Activated CD4-positive, alpha-beta T cell treated with anti-CD3 and anti-CD28 coated beads for 36 hours (primary cell): Measurements from ENCODE around the gene ADM2. TPM values are rescaled to one million over a fixed set of nuclear protein-coding genes. Genes with fewer than 3 reads are reported as not detected.
"Not testable (repeated sequence)": the region's sequence is repeated elsewhere in the genome, so short reads cannot be mapped to it uniquely, and the experiment has no call there.

ENCODE experiments used
- ATAC-seq: fragments of 200-7000 bp; cut with Tn5 transposase; one replicate; pipeline ENCODE4 v1.10.0; 2021; ENCODE audit warnings: mild to moderate bottlenecking, moderate library complexity
- CTCF ChIA-PET: fragments of 350-600 bp; sonication (Branson Sonifier 250); formaldehyde crosslinking; loops from one replicate; lab custom pipeline; 2021; ENCODE audit warnings: antibody characterized with exemption; lab: Charles Lee
- POLR2A ChIA-PET: fragments of 350-600 bp; sonication (Branson Sonifier 250); formaldehyde crosslinking; loops from one replicate; lab custom pipeline; 2021; ENCODE audit warnings: antibody characterized with exemption, inconsistent platforms; lab: Charles Lee
- DNase-seq: peaks from one replicate; pipeline ENCODE4 v3.0.0-alpha.2; 2020
- H3K27ac Mint-ChIP-seq: one replicate; pipeline ENCODE4 v1.8.0; 2021; ENCODE audit warnings: mixed read lengths
- H3K27me3 Mint-ChIP-seq: one replicate; pipeline ENCODE4 v1.8.0; 2021; ENCODE audit warnings: mixed read lengths
- H3K36me3 Mint-ChIP-seq: one replicate; pipeline ENCODE4 v1.8.0; 2021; ENCODE audit warnings: low read depth, mixed read lengths
- H3K4me1 Mint-ChIP-seq: one replicate; pipeline ENCODE4 v1.8.0; 2021; ENCODE audit warnings: mixed read lengths
- H3K4me3 Mint-ChIP-seq: one replicate; pipeline ENCODE4 v1.8.0; 2021; ENCODE audit warnings: mild to moderate bottlenecking, moderate library complexity, mixed read lengths
- H3K9me3 Mint-ChIP-seq: one replicate; pipeline ENCODE4 v1.8.0; 2021; ENCODE audit warnings: low read depth, mixed read lengths
- intact Hi-C, 2 experiments: fragments of 100-400 bp; cut with DNase I in 1 of 2; cut with micrococcal nuclease in 1 of 2; formaldehyde crosslinking; loops; one replicate each; pipeline versions ENCODE4 v1.14.2 to v1.15.1; 2022 to 2024; cut with DNase I, micrococcal nuclease
- total RNA-seq, 2 experiments: library from RNA; stranded (reverse); gene quantifications; one replicate each; pipeline ENCODE4 v1.2.3, GENCODE V29; 2021

The ADM2 gene
- total RNA-seq, 2 experiments from 2014 or later, result 7.5 to 7.9 TPM

DNA sequence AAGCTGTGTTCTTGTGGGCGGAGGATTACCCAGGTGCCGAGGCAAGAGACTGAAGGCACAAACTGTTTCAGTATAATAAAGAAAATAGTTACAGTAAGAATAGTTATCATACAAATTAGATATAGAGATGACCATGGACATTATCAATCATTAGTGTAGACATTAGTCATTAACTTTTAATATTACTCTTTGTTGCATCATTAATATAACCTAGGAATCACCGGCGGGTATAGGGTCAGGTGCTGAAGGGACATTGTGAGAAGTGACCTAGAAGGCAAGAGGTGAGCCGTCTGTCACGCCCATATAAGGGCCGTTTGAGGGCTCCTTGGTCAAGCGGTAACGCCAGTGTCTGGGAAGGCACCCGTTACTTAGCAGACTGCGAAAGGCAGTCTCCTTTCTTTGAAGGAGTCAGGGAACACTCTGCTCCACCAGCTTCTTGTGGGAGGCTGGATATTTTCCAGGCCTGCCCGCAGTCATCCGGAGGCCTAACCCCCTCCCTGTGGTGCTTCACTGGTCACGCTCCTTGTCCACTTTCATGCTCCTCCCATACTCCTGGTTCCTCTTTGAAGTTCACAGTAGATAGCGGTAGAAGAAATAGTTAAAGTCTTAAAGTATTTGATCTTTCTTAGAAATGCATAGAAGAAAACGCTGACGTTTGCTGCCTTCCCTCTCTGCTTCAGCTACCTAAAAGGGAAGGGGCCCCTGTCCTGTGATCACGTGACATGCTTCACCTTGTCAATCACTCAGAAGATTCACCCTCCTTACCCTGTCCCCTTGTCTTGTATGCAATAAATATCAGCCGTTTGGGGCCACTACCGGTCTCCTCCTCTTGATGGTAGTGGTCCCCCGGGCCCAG, 52.7 kb downstream of the ADM2 start:
- DNase-seq, H3K9me3 Mint-ChIP-seq, ATAC-seq, POLR2A ChIA-PET, H3K27me3 Mint-ChIP-seq, H3K36me3 Mint-ChIP-seq: not testable (repeated sequence)
- CTCF ChIA-PET, result interaction anchor here (0.8 to 2.9 kb wide), 3 partner anchors 8 to 87 kb away, joined by 3 to 16 read pairs (median 3); partner anchors contain the start of gene SCO2
- Mint-ChIP-seq H3K4me1 (peaks cover 41% of the 10 kb centered on the region), H3K27ac (peak overlapping the region; percentile 79), H3K4me3 (peak overlapping the region; percentile 87)
- intact Hi-C loops, result loop anchor here in 1 of 2 experiments (5.0 kb wide), 1 partner anchor 557 kb away; no protein-coding TSS in a partner anchor

DNA sequence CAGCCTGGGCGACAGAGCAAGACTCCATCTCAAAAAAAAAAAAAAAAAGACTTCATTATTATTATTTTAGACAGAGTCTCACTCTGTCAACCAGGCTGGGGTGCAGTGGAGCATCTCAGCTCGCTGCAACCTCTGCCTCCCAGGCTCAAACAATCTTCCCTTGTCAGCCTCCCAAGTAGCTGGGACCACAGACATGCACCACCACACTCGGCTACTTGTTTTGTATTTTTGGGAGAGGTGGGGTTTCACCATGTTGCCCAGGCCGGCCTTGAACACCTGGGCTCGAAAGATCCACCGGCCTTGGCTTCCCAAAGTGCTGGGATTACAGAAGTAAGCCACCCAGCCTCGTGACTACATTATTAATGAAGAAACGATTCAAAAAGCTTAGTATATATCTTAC, 53.8 kb downstream of the ADM2 start:
- ChIA-PET CTCF (interaction anchor here (0.9 to 2.9 kb wide), 4 partner anchors 9 to 84 kb away, joined by 3 to 16 read pairs (median 3); partner anchors contain the start of gene SCO2), POLR2A (interaction anchor here (0.6 kb wide), 1 partner anchor 86 kb away, joined by 7 read pairs; no protein-coding TSS in a partner anchor)
- no peak overlapping the region for H3K4me3 Mint-ChIP-seq
- H3K27ac Mint-ChIP-seq, result no peak overlapping the region
- H3K9me3 Mint-ChIP-seq, result no peaks in the 10 kb centered on the region
- DNase-seq (no peak), ATAC-seq (no peak)
- H3K27me3 Mint-ChIP-seq, result no peaks in the 10 kb centered on the region
- peaks cover 4% of the 10 kb centered on the region for H3K36me3 Mint-ChIP-seq
- intact Hi-C loops, result no loop called here
- peaks cover 50% of the 10 kb centered on the region for H3K4me1 Mint-ChIP-seq

Other genes starting within 250 kb of the ADM2 start
- gene TUBGCP6, start 236.5 kb upstream of the ADM2 start, total RNA-seq, result 10 to 100 TPM; 42.2 to 49.2 TPM
- gene HDAC10, start 230.3 kb upstream of the ADM2 start, total RNA-seq, result 10 to 100 TPM; 33.5 to 41.5 TPM
- gene MAPK12, start 219.9 kb upstream of the ADM2 start, total RNA-seq, result 1 to 10 TPM; 5.4 to 8.1 TPM
- gene MAPK11, start 211.2 kb upstream of the ADM2 start, total RNA-seq, result 10 to 100 TPM; 11.6 to 13.6 TPM
- gene PLXNB2, start 173.9 kb upstream of the ADM2 start, total RNA-seq, result 1 to 10 TPM; 5.5 to 6.3 TPM
- 1 to 10 TPM; 2.8 TPM for gene DENND6B, start 154.5 kb upstream of the ADM2 start, total RNA-seq
- gene PPP6R2, start 138.2 kb upstream of the ADM2 start, total RNA-seq, result 10 to 100 TPM; 37.3 to 39.5 TPM
- 10 to 100 TPM; 97.6 TPM for gene SBF1, start 6.5 kb upstream of the ADM2 start, total RNA-seq
- under 1 TPM; 0.32 to 0.44 TPM for gene MIOX, start 5.3 kb downstream of the ADM2 start, total RNA-seq
- 10 to 100 TPM; 46.8 to 49.4 TPM for gene LMF2, start 26.2 kb downstream of the ADM2 start, total RNA-seq
- 100 to 1,000 TPM; 115 to 123 TPM for gene NCAPH2, start 26.7 kb downstream of the ADM2 start, total RNA-seq
- 1 to 10 TPM; 2.4 to 5.6 TPM for gene SCO2, start 44.1 kb downstream of the ADM2 start, total RNA-seq
- 10 to 100 TPM; 26.9 to 44.3 TPM for gene TYMP, start 48.5 kb downstream of the ADM2 start, total RNA-seq
- gene KLHDC7B, start 64.4 kb downstream of the ADM2 start, total RNA-seq, result 1 to 10 TPM; 5.7 to 6.4 TPM
- gene SYCE3, start 81.4 kb downstream of the ADM2 start, total RNA-seq, result 1 to 10 TPM; 3.8 TPM
- gene CPT1B, start 96.9 kb downstream of the ADM2 start, total RNA-seq, result 10 to 100 TPM; 42.5 to 51.4 TPM
- gene CHKB, start 101.3 kb downstream of the ADM2 start, total RNA-seq, result 10 to 100 TPM; 68.2 to 79.7 TPM
- under 1 TPM; 0.14 TPM for gene MAPK8IP2, start 119.2 kb downstream of the ADM2 start, total RNA-seq
- gene ARSA, start 146.6 kb downstream of the ADM2 start, total RNA-seq, result 10 to 100 TPM; 14.9 to 15.4 TPM
- gene SHANK3, start 191.3 kb downstream of the ADM2 start, total RNA-seq, result under 1 TPM; 0.14 to 0.16 TPM